Right ventricle myocardium superior (tissue), 1 donor: ENCODE data around the gene MCTP2. TPM values are rescaled to one million over a fixed set of nuclear protein-coding genes. Genes with fewer than 3 reads are reported as not detected.
"Not testable (repeated sequence)": the region's sequence is repeated elsewhere in the genome, so short reads cannot be mapped to it uniquely, and the experiment has no call there.

Experiments
- ATAC-seq: fragments of 200-7000 bp; cut with Tn5 transposase; one replicate; pipeline ENCODE4 v1.9.1; 2020; ENCODE audit warnings: mild to moderate bottlenecking; ENCODE audit not compliant: poor library complexity
- DNase-seq: peaks from one replicate; pipeline ENCODE4 v3.0.0-alpha.2; 2020
- intact Hi-C: fragments of 100-400 bp; cut with DNase I; formaldehyde crosslinking; loops from one replicate; pipeline ENCODE4 v1.11.2; 2022
- total RNA-seq: library from RNA; stranded (reverse); fragmentation: NEBNext Ultra II Directional; extraction: Animal tissue kit (Norgen Biotek cat#: 25700); gene quantifications from one replicate; pipeline ENCODE4 v1.2.1, GENCODE V29; 2021
- donor health status: DM: no; HTN: yes; CAD: no; lungs with severe emphysema.

The MCTP2 gene
- total RNA-seq, 1 donor from 2014 or later, result 1.2 TPM

GRCh38 chr15:94455297-94455696 lies 223.9 kb downstream of the MCTP2 start:
- intact Hi-C loops, result no loop called here
- ATAC-seq (no peak), DNase-seq (no peak)

- DNase-seq (no peak), ATAC-seq (no peak)
- intact Hi-C loops, result no loop called here
These were observed 224.9 kb downstream of the MCTP2 start for GRCh38 chr15:94456226-94456625.

GRCh38 chr15:94457661-94458060 lies 226.3 kb downstream of the MCTP2 start:
- intact Hi-C loops, result no loop called here
- no peak for DNase-seq
- ATAC-seq, result no peak

- ATAC-seq, result no peak
- intact Hi-C loops, result no loop called here
- no peak for DNase-seq
These were observed 229.3 kb downstream of the MCTP2 start for GRCh38 chr15:94460624-94461023.

- intact Hi-C loops, result no loop called here
- ATAC-seq, result no peak
- no peak for DNase-seq
These were observed 235.7 kb downstream of the MCTP2 start for GRCh38 chr15:94467034-94467433.

- intact Hi-C loops, result no loop called here
- no peak for DNase-seq
- ATAC-seq, result no peak
These were observed 239.1 kb downstream of the MCTP2 start for GRCh38 chr15:94470492-94470891.

- intact Hi-C loops, result no loop called here
These were observed 245.3 kb downstream of the MCTP2 start for GRCh38 chr15:94476686-94477085.

GRCh38 chr15:94477913-94478553 lies 246.7 kb downstream of the MCTP2 start:
- intact Hi-C loops, result no loop called here

More at GRCh38 chr15:94476686-94477085, 245.3 kb downstream of the MCTP2 start:
- ATAC-seq, result no peak
- DNase-seq, result no peak

GRCh38 chr15:94478763-94479162 lies 247.4 kb downstream of the MCTP2 start:
- ATAC-seq (no peak), DNase-seq (no peak)
- intact Hi-C loops, result no loop called here

More at GRCh38 chr15:94477913-94478553, 246.7 kb downstream of the MCTP2 start:
- ATAC-seq (no peak), DNase-seq (no peak)

- DNase-seq (no peak), ATAC-seq (no peak)
- intact Hi-C loops, result no loop called here
These were observed 249.0 kb downstream of the MCTP2 start for GRCh38 chr15:94480289-94480834.

- DNase-seq (no peak), ATAC-seq (no peak)
- intact Hi-C loops, result no loop called here
These were observed 253.9 kb downstream of the MCTP2 start for GRCh38 chr15:94485148-94485719.

GRCh38 chr15:94487635-94488034 lies 256.3 kb downstream of the MCTP2 start:
- intact Hi-C loops, result no loop called here
- no peak for ATAC-seq
- no peak for DNase-seq

- intact Hi-C loops, result no loop called here
- no peak for DNase-seq
- ATAC-seq, result no peak
These were observed 261.8 kb downstream of the MCTP2 start for GRCh38 chr15:94493176-94493575.

GRCh38 chr15:94493586-94493985 lies 262.2 kb downstream of the MCTP2 start:
- intact Hi-C loops, ATAC-seq, DNase-seq: not testable (repeated sequence)

- intact Hi-C loops, result no loop called here
- DNase-seq, result no peak
- ATAC-seq, result no peak
These were observed 263.4 kb downstream of the MCTP2 start for GRCh38 chr15:94494732-94495131.

GRCh38 chr15:94503293-94503692 lies 271.9 kb downstream of the MCTP2 start:
- DNase-seq (no peak), ATAC-seq (no peak)
- intact Hi-C loops, result no loop called here

GRCh38 chr15:94509259-94509658 lies 277.9 kb downstream of the MCTP2 start:
- intact Hi-C loops, result no loop called here
- DNase-seq (no peak), ATAC-seq (no peak)

- intact Hi-C loops, result no loop called here
- ATAC-seq, result no peak
These were observed 290.8 kb downstream of the MCTP2 start for GRCh38 chr15:94522125-94522524.

GRCh38 chr15:94523873-94524272 lies 292.5 kb downstream of the MCTP2 start:
- intact Hi-C loops, result no loop called here
- DNase-seq (no peak), ATAC-seq (no peak)

More at GRCh38 chr15:94522125-94522524, 290.8 kb downstream of the MCTP2 start:
- no peak for DNase-seq

- no peak for ATAC-seq
- intact Hi-C loops, result no loop called here
These were observed 293.2 kb downstream of the MCTP2 start for GRCh38 chr15:94524565-94524964.

More at GRCh38 chr15:94524565-94524964, 293.2 kb downstream of the MCTP2 start:
- no peak for DNase-seq
